ENCODE data around the gene ADSS1. TPM values are rescaled to one million over a fixed set of nuclear protein-coding genes. Genes with fewer than 3 reads are reported as not detected.

The ADSS1 gene
- total RNA-seq, 4 donors from 2014 or later: 2.3 to 36.2 (median 7.3) TPM

DNA sequence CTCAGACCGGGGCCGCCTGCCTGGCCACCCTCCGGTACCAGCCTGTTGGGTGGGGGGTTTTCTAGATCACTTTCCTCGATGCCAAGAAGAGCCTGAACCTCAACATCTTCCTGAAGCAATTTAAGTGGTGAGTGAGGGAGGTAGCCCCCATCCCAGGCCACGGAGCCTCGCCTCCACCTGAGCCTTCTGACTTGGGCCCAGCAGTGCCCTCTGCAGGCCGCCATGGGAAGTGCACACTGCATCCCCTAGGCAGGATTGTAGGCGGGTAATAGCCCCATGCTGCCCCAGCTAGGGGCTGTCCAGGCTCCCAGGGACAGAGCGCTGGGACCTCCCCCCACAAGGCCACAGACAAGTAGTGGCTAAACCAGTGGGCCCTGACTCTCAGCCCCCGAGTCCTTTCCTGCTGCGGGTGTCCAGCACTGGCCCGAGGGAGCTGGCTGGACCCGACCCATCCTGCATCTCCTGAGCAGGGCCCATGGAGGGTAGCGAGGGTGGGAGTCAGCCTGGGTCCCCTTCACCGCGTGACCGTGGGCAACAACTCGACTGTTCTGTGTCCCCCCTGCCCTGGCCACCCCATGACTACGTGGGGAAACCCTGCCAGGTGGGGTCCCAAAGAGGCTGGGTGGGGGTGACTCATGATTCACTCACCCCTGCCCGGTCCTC is 15.3 kb upstream of the ADSS1 start:
- TF ChIP-seq, protein P1, sequence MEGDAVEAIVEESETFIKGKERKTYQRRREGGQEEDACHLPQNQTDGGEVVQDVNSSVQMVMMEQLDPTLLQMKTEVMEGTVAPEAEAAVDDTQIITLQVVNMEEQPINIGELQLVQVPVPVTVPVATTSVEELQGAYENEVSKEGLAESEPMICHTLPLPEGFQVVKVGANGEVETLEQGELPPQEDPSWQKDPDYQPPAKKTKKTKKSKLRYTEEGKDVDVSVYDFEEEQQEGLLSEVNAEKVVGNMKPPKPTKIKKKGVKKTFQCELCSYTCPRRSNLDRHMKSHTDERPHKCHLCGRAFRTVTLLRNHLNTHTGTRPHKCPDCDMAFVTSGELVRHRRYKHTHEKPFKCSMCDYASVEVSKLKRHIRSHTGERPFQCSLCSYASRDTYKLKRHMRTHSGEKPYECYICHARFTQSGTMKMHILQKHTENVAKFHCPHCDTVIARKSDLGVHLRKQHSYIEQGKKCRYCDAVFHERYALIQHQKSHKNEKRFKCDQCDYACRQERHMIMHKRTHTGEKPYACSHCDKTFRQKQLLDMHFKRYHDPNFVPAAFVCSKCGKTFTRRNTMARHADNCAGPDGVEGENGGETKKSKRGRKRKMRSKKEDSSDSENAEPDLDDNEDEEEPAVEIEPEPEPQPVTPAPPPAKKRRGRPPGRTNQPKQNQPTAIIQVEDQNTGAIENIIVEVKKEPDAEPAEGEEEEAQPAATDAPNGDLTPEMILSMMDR (IDR thresholded peaks at IDR 0.05; ENCODE audit: low read depth): no peak

DNA sequence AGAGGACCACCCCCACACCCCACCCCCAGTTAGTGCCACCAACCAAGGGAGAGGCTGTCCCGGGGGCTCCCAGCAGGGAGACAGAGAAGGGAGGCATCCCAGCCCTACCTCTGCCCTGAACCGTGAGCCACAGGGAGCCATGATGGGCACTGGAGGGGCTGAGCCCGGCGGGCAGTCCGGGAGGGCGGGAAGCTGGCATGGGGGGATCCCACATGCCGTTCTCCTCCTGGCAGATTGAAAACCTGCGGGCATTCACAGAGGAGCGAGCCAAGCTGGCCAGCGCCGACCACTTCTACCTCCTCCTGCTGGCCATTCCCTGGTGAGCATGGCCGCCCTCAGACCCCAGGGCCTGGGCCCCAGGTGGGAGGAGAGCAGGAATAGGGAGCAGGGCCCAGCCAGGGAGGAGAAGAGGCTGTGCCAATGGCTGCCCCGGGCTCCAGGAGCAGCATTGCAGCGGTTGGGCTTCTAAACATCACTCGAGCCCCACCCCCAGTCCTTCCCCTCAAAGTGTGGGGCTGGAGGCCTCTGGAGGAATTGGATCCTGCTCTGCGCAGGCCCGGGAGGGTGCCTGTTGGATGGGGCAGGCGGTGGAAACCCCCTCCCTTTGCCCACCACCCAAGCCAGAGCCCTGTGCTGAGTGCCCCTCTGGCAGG is 14.5 kb upstream of the ADSS1 start:
- TF ChIP-seq, protein P1 (IDR thresholded peaks at IDR 0.05; ENCODE audit: low read depth): no peak

DNA sequence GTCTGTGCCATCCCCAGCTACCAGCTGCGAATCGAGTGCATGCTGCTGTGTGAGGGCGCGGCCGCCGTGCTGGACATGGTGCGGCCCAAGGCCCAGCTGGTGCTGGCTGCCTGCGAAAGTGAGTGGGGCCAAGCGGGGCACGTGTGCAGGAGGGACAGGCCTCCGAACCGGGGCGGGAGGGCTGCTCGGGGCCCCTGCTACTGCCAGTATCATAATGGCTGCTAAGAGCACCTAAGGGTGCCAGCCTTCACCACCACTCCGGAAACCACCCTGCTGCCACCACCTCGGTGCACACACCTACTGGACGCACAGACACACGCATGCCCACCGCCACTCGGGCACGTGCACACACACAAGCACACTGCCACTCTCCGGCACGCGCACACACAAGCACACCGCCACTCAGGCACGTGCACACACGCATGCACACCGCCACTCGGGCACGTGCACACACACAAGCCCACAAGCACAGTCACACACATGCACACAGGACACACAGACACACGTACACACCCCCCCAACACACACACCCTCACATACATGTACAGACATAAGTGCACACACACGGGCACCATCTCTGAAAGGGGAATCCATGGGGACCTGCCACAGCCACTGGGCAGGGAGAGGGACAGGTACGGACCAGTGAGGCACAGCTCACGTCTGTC is 13.8 kb upstream of the ADSS1 start:
- TF ChIP-seq, protein P1 (IDR thresholded peaks at IDR 0.05; ENCODE audit: low read depth): no peak

DNA sequence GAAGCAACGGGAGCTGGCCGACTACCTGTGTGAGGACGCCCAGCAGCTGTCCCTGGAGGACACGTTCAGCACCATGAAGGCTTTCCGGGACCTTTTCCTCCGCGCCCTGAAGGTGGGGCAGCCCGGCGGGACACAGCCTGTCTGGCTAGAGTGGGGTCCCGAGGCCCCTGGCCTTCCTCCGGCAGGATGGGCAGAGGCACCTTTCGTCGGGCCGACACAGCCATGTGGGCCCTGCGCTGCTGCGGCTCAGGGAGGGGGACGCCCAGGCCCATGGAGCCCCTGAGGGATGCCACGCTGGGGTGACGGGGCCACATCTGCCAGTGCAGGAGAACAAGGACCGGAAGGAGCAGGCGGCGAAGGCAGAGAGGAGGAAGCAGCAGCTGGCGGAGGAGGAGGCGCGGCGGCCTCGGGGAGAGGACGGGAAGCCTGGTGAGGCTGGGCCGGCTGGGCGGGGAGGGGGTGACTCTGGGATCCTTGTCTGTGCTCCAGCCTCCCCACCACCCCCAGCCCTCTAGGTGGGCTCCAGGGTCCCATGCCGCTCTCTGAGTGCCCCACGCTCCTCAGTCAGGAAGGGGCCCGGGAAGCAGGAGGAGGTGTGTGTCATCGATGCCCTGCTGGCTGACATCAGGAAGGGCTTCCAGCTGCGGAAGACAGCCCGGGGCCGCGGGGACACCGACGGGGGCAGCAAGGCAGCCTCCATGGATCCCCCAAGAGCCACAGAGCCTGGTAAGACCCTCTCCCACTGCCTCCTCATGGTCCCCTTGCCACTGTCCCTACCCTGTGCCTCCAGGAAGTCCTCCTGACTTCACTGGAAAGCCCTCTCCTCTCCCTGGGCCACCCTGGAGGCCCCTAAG is 10.9 kb upstream of the ADSS1 start:
- TF ChIP-seq, protein P1 (IDR thresholded peaks at IDR 0.05; ENCODE audit: low read depth): no peak

DNA sequence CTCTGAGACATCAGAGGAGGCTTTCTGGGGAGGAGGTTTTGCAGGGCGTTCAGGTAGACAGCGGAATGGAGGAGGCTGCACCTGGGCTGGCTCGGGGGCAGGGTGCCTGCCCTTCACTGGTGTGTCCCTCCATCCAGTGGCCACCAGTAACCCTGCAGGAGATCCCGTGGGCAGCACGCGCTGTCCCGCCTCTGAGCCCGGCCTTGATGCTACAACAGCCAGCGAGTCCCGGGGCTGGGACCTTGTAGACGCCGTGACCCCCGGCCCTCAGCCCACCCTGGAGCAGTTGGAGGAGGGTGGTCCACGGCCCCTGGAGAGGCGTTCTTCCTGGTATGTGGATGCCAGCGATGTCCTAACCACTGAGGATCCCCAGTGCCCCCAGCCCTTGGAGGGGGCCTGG is 10.0 kb upstream of the ADSS1 start:
- TF ChIP-seq, protein P1 (IDR thresholded peaks at IDR 0.05; ENCODE audit: low read depth): no peak

DNA sequence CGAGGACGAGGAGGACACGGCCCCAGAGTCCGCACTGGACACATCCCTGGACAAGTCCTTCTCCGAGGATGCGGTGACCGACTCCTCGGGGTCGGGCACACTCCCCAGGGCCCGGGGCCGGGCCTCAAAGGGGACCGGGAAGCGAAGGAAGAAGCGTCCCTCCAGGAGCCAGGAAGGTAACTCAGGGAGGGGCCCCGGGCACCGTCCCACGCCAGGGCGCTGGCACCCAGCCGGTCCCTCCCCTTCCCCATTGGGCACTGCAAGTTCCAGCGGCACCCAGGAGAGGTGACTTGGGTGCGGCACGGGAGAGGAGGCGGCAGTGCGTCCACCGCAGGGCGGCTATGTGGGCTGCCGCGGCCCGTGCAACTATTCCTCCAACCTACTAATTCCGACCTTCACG is 9.3 kb upstream of the ADSS1 start:
- TF ChIP-seq, protein P1 (IDR thresholded peaks at IDR 0.05; ENCODE audit: low read depth): no peak
